Umbilical cord (tissue), 2 donors: ENCODE results near the gene ABCA12. TPM values are rescaled to one million over a fixed set of nuclear protein-coding genes. Genes with fewer than 3 reads are reported as not detected.
"Not testable (repeated sequence)": the region's sequence is repeated elsewhere in the genome, so short reads cannot be mapped to it uniquely, and the experiment has no call there.

Experiments
- DNase-seq: peaks from one replicate; pipeline ENCODE4 v3.0.0-alpha.2; 2015; ENCODE audit warnings: low spot score
- total RNA-seq: library from RNA; depleted of rRNA; stranded (reverse); fragments of >200 nt; gene quantifications from one replicate; pipeline ENCODE4 v1.2.3, GENCODE V29; 2014; ENCODE audit warnings: low replicate concordance; ENCODE audit not compliant: insufficient read depth

The ABCA12 gene, protein sequence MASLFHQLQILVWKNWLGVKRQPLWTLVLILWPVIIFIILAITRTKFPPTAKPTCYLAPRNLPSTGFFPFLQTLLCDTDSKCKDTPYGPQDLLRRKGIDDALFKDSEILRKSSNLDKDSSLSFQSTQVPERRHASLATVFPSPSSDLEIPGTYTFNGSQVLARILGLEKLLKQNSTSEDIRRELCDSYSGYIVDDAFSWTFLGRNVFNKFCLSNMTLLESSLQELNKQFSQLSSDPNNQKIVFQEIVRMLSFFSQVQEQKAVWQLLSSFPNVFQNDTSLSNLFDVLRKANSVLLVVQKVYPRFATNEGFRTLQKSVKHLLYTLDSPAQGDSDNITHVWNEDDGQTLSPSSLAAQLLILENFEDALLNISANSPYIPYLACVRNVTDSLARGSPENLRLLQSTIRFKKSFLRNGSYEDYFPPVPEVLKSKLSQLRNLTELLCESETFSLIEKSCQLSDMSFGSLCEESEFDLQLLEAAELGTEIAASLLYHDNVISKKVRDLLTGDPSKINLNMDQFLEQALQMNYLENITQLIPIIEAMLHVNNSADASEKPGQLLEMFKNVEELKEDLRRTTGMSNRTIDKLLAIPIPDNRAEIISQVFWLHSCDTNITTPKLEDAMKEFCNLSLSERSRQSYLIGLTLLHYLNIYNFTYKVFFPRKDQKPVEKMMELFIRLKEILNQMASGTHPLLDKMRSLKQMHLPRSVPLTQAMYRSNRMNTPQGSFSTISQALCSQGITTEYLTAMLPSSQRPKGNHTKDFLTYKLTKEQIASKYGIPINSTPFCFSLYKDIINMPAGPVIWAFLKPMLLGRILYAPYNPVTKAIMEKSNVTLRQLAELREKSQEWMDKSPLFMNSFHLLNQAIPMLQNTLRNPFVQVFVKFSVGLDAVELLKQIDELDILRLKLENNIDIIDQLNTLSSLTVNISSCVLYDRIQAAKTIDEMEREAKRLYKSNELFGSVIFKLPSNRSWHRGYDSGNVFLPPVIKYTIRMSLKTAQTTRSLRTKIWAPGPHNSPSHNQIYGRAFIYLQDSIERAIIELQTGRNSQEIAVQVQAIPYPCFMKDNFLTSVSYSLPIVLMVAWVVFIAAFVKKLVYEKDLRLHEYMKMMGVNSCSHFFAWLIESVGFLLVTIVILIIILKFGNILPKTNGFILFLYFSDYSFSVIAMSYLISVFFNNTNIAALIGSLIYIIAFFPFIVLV (N-terminal part only)
- 2.4 TPM for total RNA-seq

DNA sequence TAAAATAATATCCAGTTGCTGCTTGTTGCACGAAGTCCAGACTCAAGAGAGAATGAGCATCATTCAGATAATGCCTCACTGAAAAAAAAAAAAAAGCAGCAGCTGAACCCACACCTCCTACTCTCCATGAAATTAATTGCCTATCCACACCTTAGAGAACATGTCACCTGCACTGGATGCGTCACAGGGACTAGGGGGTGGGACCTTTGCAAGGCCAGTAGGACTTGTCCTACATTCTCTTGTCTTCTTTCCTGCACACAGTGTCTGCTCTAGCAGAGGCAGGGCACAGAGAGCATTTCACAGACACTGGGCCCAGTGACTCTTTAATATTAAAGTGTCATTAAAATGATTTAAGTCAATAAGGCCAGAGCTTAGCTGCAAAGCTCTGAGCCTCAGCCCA lies at the start of gene ABCA12:
ABCA12 (minus strand) TSS at position 148 of the 400 bp plus-strand sequence. CDS start 418 bp downstream, outside the sequence.
- DNase-seq = no peak

DNA sequence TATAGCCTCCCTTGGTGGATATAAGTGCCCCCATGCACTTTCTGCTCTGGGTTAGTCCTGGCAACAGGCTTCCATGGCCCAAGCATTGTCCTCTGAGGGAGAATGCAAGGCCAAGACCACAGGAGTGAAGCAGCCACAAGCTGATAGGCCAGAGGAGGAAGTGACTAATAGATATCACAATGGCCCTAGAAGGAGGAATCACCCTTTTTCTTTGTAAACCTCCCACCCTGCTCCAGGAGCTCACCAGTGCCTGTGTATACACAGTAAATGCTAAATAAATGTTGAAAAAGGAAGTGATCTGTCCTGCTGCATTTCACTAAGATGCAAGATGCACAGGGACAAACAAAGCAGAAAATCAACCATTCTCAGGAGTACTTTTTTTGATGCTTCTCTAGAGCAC lies 49.7 kb upstream of the ABCA12 start:
- DNase-seq = no peak

DNA sequence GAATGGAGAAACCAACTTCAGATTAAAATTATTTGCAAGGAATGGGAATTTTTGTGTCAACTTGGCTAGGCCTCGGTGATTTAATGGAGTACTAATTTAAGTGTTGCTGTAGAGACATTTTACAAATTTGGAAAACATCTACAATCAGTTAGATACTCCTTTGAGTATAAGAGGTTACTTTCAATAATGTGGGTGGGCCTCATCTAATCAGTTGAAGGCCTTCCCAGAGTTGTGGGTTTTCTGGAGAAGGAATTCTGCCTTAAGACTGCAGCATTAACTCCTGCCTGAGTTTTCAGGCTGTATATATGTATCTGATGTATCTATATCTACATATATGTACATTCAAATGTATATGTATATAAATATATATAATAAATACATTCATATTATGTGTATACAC lies 47.6 kb upstream of the ABCA12 start:
- no peak for DNase-seq

DNA sequence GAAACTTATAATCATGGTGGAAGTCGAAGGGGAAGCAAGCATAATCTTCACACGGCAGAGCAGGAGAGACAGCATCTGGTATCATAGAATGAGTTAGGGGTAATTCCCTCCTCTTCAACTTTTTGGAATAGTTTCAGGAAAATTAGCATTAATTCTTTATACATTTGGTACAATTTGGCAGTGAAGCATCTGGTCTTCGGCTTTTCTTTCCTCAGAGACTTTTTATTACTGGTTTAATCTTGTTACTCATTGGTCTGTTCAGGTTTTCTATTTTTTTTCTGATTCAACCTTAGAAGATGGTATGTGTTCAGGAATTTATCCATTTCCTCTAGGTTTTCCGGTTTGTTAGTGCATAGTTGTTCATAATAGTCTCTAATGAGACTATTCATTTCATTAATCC lies 39.7 kb upstream of the ABCA12 start:
- no peak for DNase-seq

DNA sequence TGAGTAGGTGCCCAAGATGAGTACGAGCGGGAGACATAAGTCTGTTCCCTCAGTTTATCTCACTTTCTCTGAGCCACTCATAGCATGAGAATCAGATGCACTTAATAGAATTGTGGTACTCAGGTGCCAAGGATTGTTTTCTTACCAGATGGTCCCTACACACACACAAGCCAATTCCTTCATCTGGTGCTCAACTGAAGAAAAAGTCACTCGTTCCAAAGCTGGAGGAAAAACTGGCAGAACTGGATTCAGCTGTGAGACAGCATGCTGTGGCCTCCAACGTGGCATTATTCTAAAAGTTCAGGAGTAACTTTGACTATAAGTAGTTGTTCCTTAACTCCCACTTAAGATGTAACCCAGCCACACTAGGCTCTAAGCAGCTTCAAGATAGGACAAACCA lies 33.4 kb upstream of the ABCA12 start:
- DNase-seq = peak; percentile 3

GRCh38 chr2:215171151-215171550 lies 32.7 kb upstream of the ABCA12 start:
- no peak for DNase-seq

DNA sequence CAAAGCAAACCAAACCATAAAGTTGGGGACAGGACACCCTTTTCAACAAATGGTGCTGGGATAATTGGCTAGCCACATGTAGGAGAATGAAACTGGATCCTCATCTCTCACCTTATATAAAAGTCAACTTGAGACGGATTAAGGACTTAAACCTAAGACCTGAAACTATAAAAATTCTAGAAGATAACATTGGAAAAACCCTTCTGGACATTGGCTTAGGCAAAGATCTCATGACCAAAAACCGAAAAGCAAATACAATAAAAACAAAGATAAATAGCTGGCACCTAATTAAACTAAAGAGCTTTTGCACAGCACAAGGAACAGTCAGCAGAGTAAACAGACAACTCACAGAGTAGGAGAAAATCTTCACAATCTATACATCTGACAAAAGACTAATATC lies 28.1 kb upstream of the ABCA12 start:
- not testable (repeated sequence) for DNase-seq

GRCh38 chr2:215163319-215163718 lies 24.9 kb upstream of the ABCA12 start:
- DNase-seq = not testable (repeated sequence)

DNA sequence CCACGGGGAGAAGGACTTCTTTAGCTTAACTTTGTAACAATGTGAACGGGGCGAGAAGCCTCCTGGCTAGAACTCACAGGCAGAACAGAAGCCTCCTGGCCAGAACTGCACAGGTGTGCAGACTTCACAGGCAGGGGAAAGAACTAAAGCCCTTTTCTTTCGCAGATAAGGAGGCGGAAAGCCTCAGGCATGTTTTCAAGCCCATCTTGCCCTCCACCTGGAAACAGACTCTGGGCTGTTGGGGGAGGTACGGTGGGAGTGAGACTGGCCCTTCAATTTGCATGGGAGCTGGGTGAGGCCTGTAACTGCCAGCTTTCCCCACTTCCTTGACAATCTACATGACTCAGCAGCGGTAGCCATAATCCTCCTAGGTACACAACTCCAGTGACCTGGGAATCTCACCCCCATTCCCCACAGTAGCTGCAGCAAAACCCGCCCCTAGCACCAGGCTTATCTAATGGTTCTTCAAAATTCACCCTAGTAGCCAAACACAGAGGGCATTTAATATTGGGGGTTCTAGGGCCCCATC lies 22.9 kb upstream of the ABCA12 start:
- DNase-seq = no peak

GRCh38 chr2:215160081-215160480 lies 21.7 kb upstream of the ABCA12 start:
- DNase-seq = no peak

DNA sequence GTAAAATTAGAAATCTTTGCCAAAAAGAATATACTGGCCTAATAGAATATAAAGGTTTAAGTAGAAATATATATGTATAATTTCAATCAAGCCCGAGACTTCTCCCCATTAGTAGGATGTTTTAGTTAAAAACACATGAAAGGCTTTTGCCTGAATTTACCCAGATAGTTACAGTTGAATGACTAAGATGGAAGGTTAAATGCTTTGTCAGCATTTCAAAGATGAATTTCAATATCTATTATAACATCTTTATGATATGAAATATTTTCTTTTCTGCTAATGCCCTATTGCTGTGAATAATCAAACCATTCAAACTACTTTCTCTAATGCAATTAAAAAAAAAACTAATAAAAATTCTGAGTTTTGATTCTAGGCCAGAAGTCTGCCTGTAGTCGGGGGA lies 18.0 kb upstream of the ABCA12 start:
- no peak for DNase-seq

GRCh38 chr2:215149894-215150293 lies 11.5 kb upstream of the ABCA12 start:
- no peak for DNase-seq

GRCh38 chr2:215149486-215149885 lies 11.1 kb upstream of the ABCA12 start:
- no peak for DNase-seq

- no peak for DNase-seq
Measured at GRCh38 chr2:215149060-215149459, 10.6 kb upstream of the ABCA12 start.

GRCh38 chr2:215145611-215146010 lies 7.2 kb upstream of the ABCA12 start:
- no peak for DNase-seq

- no peak for DNase-seq
Measured at GRCh38 chr2:215144106-215144875, 5.9 kb upstream of the ABCA12 start.

- DNase-seq = no peak
Measured at GRCh38 chr2:215143458-215143857, 5.0 kb upstream of the ABCA12 start.

DNA sequence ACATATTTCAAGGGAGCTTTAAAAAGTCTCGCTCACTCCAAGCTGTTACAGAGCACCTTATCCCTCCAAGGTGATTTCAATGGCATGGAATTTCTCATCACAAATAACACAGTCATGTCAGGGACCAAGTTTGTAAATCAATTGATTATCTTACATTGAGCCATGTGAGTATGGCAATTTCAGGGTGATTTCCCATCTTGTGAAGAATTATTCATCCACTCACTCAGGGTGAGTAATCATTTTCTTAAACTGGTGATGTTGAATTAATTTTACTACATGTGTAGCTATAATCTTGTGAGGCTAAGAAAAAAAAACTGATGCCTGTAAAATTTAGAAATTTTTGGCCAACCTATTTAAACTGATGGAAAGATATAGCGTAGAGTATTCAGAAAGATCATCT lies 3.3 kb upstream of the ABCA12 start:
- DNase-seq = no peak

- no peak for DNase-seq
Measured at GRCh38 chr2:215140166-215140707, 1.8 kb upstream of the ABCA12 start.

DNA sequence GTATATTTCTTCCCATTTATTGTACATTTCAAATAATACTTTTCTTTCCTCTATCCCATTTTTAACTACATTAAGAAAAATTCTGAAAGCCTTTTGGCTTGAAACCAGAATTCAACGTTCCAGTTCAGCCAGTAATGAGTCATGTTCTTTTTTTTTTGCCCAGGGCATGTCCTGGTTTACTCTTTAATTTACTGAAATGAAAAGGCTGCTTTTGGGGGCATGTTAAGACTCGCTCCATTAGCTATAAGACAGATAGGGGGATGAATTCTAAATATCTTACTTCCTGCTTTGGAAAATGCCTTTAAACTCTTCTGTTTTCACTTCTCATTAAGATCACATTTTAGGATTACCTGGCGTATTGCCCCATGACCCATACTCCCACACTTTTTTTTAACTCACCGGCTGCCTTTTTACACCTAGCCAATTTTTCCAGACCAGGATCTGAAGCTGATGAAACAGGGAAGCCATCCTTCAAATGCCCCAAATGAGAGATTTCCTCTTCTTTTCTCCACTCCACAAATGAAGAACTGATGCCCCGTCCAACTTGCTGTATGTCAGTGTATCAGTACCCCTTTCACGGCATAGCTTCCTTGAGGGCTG lies 585 bp downstream of the ABCA12 start:
- peak; percentile 72 for DNase-seq
